GM12878 (cell line): ENCODE data around the gene BRWD1. TPM values are rescaled to one million over a fixed set of nuclear protein-coding genes. Genes with fewer than 3 reads are reported as not detected.

Experiments
- ATAC-seq: fragments of 200-7000 bp; cut with Tn5 transposase; 3 replicates; pipeline ENCODE4 v1.9.1; 2020; ENCODE audit warnings: mild to moderate bottlenecking, moderate library complexity
- BruUV-seq: library from RNA; stranded (reverse); fragments of 400-500 nt; replicated peaks from 2 replicates; lab custom pipeline; 2021; lab: Mats Ljungman, UMichigan
- CTCF ChIA-PET: fragments of 300-600 bp; sonication (Branson Sonifier 250); formaldehyde crosslinking; extraction: SDS; loops from one replicate; lab custom pipeline; 2021; ENCODE audit warnings: inconsistent platforms; lab: Yijun Ruan, JAX
- POLR2A ChIA-PET: fragments of 350-600 bp; formaldehyde crosslinking; extraction: SDS; loops from one replicate; lab custom pipeline; 2021; ENCODE audit warnings: inconsistent platforms; lab: Charles Lee
- RAD21 ChIA-PET: fragments of 300-600 bp; sonication (Branson Sonifier 250); formaldehyde crosslinking; loops from one replicate; lab custom pipeline; 2023; ENCODE audit warnings: antibody characterized with exemption; ENCODE audit not compliant: unreplicated experiment; lab: Charles Lee
- SMC1A ChIA-PET: fragments of 300-600 bp; sonication (Branson Sonifier 250); formaldehyde crosslinking; loops from one replicate; lab custom pipeline; 2023; ENCODE audit not compliant: unreplicated experiment, uncharacterized antibody; lab: Charles Lee
- DNase-seq: peaks from one replicate; pipeline ENCODE4 v3.0.0-alpha.2; 2011; ENCODE audit warnings: low read depth, low spot score
- FAIRE-seq: peaks from 3 replicates; lab custom pipeline; 2011; peaks lifted over from hg19 to GRCh38; lab: Jason Lieb, UNC
- H2AFZ ChIP-seq: 2 replicates; pipeline ENCODE4 v1.6.0; 2011; ENCODE audit warnings: low read depth, low read length, control low read depth; ENCODE audit not compliant: control insufficient read depth
- H3K27ac ChIP-seq: 2 replicates; pipeline ENCODE4 v1.5.1; 2011; ENCODE audit warnings: control low read depth; ENCODE audit not compliant: control insufficient read depth, insufficient read depth
- H3K27me3 ChIP-seq, 2 experiments: replicated peaks in 1 of 2; 2 replicates each; pipeline versions ENCODE4 v1.6.0 to v1.6.1; 2011; ENCODE audit warnings: low read length in 1 of 2; ENCODE audit not compliant: control insufficient read depth in 2 of 2, insufficient read depth in 2 of 2
- H3K36me3 ChIP-seq, 2 experiments: 2 replicates each; pipeline ENCODE4 v1.5.1; 2011; ENCODE audit warnings: low read length in 1 of 2; ENCODE audit not compliant: control insufficient read depth in 2 of 2, insufficient read depth in 2 of 2
- H3K4me1 ChIP-seq: 2 replicates; pipeline ENCODE4 v1.6.1; 2011; ENCODE audit warnings: mild to moderate bottlenecking, low read length, moderate library complexity, mixed read lengths; ENCODE audit not compliant: control insufficient read depth, insufficient read depth
- H3K4me2 ChIP-seq: 2 replicates; pipeline ENCODE4 v1.6.0; 2011; ENCODE audit warnings: control low read depth; ENCODE audit not compliant: control insufficient read depth, insufficient read depth
- H3K4me3 ChIP-seq: fragments of 200-600 bp; sonication (generic); 2 replicates; pipeline ENCODE4 v1.5.1; 2016
- H3K79me2 ChIP-seq: 2 replicates; pipeline ENCODE4 v1.6.0; 2011; ENCODE audit warnings: low read length; ENCODE audit not compliant: control insufficient read depth, insufficient read depth
- H3K9ac ChIP-seq: 2 replicates; pipeline ENCODE4 v1.8.0; 2011; ENCODE audit warnings: low read length, control low read depth, mixed read lengths; ENCODE audit not compliant: control insufficient read depth, insufficient read depth
- H3K9me3 ChIP-seq: replicated peaks from 3 replicates; pipeline ENCODE4 v1.5.1; 2011; ENCODE audit warnings: mild to moderate bottlenecking, low read length; ENCODE audit not compliant: control insufficient read depth, insufficient read depth
- H4K20me1 ChIP-seq: 2 replicates; pipeline ENCODE4 v1.6.0; 2011; ENCODE audit not compliant: control insufficient read depth, insufficient read depth
- BHLHE40 ChIP-seq, 2 experiments: fragments of 450-650 bp in 1 of 2; IDR thresholded peaks; 2 replicates each; pipeline ENCODE4 v1.6.1; 2011 to 2017; ENCODE audit warnings: low read depth in 2 of 2, borderline replicate concordance in 1 of 2, improper control_type of control experiment in 1 of 2, low read length in 1 of 2, mild to moderate bottlenecking in 1 of 2
- EGR1 ChIP-seq, 2 experiments: IDR thresholded peaks; 1 replicate in 1 of 2; 2 replicates in 1 of 2; pipeline ENCODE4 v1.6.1; 2011 to 2012; ENCODE audit warnings: low read depth in 2 of 2, low read length in 2 of 2, borderline replicate concordance in 1 of 2, mild to moderate bottlenecking in 1 of 2, moderate library complexity in 1 of 2
- HDAC2 ChIP-seq: fragments of 200-600 bp; sonication (generic); IDR thresholded peaks from 2 replicates; pipeline ENCODE4 v1.6.1; 2017
- IKZF2 ChIP-seq, 2 experiments: fragments of 450-650 bp; IDR thresholded peaks; 2 replicates each; pipeline ENCODE4 v1.6.1; 2017; ENCODE audit warnings: mild to moderate bottlenecking in 2 of 2, moderate library complexity in 2 of 2
- IRF3 ChIP-seq: fragments of 450-650 bp; IDR thresholded peaks from 2 replicates; pipeline ENCODE4 v1.6.1; 2014; ENCODE audit warnings: mild to moderate bottlenecking
- KAT2A ChIP-seq: conservative IDR thresholded peaks from 2 replicates; pipeline ENCODE4 v1.6.1; 2011; ENCODE audit warnings: low read depth, low read length; ENCODE audit not compliant: control insufficient read depth
- NBN ChIP-seq: fragments of 450-650 bp; IDR thresholded peaks from 2 replicates; pipeline ENCODE4 v1.6.1; 2016
- NFIC ChIP-seq: IDR thresholded peaks from 2 replicates; pipeline ENCODE4 v1.6.1; 2012; ENCODE audit warnings: low read depth, mild to moderate bottlenecking, inconsistent platforms, low read length, moderate library complexity
- NFYB ChIP-seq: IDR thresholded peaks from 2 replicates; pipeline ENCODE4 v1.6.1; 2011; ENCODE audit warnings: low read depth, mild to moderate bottlenecking, low read length, improper control_type of control experiment, moderate library complexity; ENCODE audit not compliant: insufficient read depth
- NRF1 ChIP-seq: conservative IDR thresholded peaks from 2 replicates; pipeline ENCODE4 v1.6.1; 2011; ENCODE audit warnings: mild to moderate bottlenecking, low read depth, low read length, improper control_type of control experiment
- RELA ChIP-seq: fragments of 450-650 bp; IDR thresholded peaks from 2 replicates; pipeline ENCODE4 v1.8.0; 2014; ENCODE audit warnings: borderline replicate concordance; ENCODE audit not compliant: partially characterized antibody
- SRF ChIP-seq, 2 experiments: IDR thresholded peaks; 2 replicates each; pipeline ENCODE4 v1.6.1; 2011; ENCODE audit warnings: low read depth in 2 of 2, low read length in 2 of 2, mild to moderate bottlenecking in 1 of 2, moderate library complexity in 1 of 2
- STAT3 ChIP-seq: IDR thresholded peaks from 2 replicates; pipeline ENCODE4 v1.6.1; 2011; ENCODE audit warnings: low read depth, low read length, improper control_type of control experiment
- USF1 ChIP-seq: IDR thresholded peaks from 2 replicates; pipeline ENCODE4 v1.6.1; 2011; ENCODE audit warnings: borderline replicate concordance, low read depth, mild to moderate bottlenecking, moderate library complexity, mixed read lengths, low read length; ENCODE audit not compliant: insufficient read depth; ENCODE audit errors: extremely low read length
- WGBS: methylation state at CpG from one replicate; pipeline ENCODE4 v1.1.6; 2016; ENCODE audit warnings: low lambda C conversion rate; ENCODE audit not compliant: insufficient replicate concordance, insufficient coverage; ENCODE audit errors: missing lambda C conversion rate; 5-methylcytosine and 5-hydroxymethylcytosine counted together
- in situ Hi-C: fragments of 300-500 bp; cut with MboI; formaldehyde crosslinking; loops from 9 replicates; pipeline ENCODE4 v1.14.3; 2018; ENCODE audit warnings: mixed read lengths
- intact Hi-C: fragments of 100-400 bp; cut with micrococcal nuclease; formaldehyde crosslinking; loops from one replicate; pipeline ENCODE4 v1.14.2; 2022; ENCODE audit not compliant: unreplicated experiment
- polyA plus RNA-seq, 11 experiments: library from polyadenylated mRNA; depleted of rRNA in 4 of 11; unstranded in 6 of 11; stranded (reverse) in 5 of 11; fragments of >200 nt; fragmentation: Nextera tagmentation in 4 of 11; fragmentation: Illumina TruSeq in 1 of 11; extraction: Ambion mirVana in 4 of 11; extraction: Trizol in 1 of 11; gene quantifications; 1 replicate in 1 of 11; 2 replicates in 10 of 11; pipeline versions ENCODE4 v1.2.1 to v1.2.3, GENCODE V29; 2011 to 2016; ENCODE audit warnings: inconsistent platforms in 2 of 11, missing spikeins in 2 of 11, low read depth in 1 of 11
- total RNA-seq, 4 experiments: library from RNA; depleted of rRNA in 3 of 4; stranded (reverse); fragments of >200 nt in 3 of 4; fragmentation: Illumina TruSeq in 1 of 4; extraction: Trizol in 1 of 4; gene quantifications; 2 replicates each; pipeline versions ENCODE4 v1.2.1 to v1.2.3, GENCODE V29; 2013 to 2021
- TF ChIP-seq, protein P1 (sequence below): IDR thresholded peaks from 2 replicates; pipeline ENCODE4 v1.6.1; 2011; ENCODE audit warnings: low read depth, low read length, improper control_type of control experiment, borderline replicate concordance

Gene BRWD1
- total and polyA plus RNA-seq, 10 of the 15 experiments (the other 5 are each of a cell fraction or from before 2014, with no cell fraction given) = 3.1 to 19.0 (median 13.5) TPM

DNA sequence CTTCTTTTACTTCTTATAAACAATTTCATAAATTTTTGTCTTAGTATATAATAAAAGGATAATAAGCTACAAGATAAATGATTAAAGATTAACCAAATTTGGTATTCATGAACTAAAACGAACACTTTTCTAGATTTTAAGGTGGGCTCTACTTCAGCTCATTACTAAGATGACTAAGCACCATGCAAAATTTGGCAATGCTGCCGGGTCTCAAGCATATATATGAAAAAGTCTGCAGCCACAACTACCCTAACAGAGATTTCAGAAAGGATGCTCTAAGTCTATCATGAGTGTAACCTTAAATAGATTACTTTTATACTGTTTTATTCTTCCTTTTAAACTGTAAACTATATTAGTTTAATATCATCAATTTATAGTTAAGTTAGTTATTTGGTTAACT lies 47.8 kb downstream of the BRWD1 start (continued):
- no peak for TF ChIP-seq NFYB
- TF ChIP-seq IKZF2 (IDR thresholded peaks at IDR 0.05) = no peak
- TF ChIP-seq NRF1 = no peak
- no peak for TF ChIP-seq BHLHE40 (IDR thresholded peaks at IDR 0.05; ENCODE audit: borderline replicate concordance in 1 of 2, low read depth in 2 of 2, low read length in 1 of 2)
- TF ChIP-seq RELA = no peak
- TF ChIP-seq STAT3 = no peak
- TF ChIP-seq NFIC = no peak
- TF ChIP-seq KAT2A = no peak

DNA sequence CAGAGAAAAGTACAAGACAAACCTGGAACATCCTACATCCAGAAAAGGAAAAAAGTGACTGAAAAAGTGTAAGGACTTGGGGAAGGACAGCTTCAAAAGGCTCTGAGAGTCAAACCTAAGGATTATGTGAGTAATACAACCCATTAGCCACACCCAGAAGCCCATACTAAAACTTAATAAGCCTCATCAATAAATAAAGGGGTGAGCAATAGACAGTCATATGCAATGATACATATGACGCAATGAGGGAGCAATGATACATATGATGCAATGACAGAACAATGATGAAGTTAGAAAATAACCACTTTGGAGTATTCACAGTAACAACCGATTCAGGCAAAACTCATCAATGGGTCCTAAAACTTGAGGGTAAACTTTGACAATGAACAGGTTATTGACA lies 50.1 kb downstream of the BRWD1 start:
- intact Hi-C loops = no loop called here
- no peak for ATAC-seq
- Histone ChIP-seq H3K4me2 (no peak overlapping the region), H3K27ac (no peak overlapping the region), H3K9me3 (no peaks in the 10 kb centered on the region), H3K36me3 (peaks cover 0 to 12% of the 10 kb centered on the region in 2 experiments; a peak in 2 of 4 replicates), H3K27me3 (no peaks in the 10 kb centered on the region), H3K9ac (no peak overlapping the region), H3K4me3 (no peak overlapping the region), H2AFZ (no peak overlapping the region), H3K79me2 (no peaks in the 10 kb centered on the region), H4K20me1 (no peaks in the 10 kb centered on the region), H3K4me1 (no peaks in the 10 kb centered on the region)
- WGBS = 100% methylated on average over 2 of the region's 2 CpGs
- no peak for DNase-seq
- in situ Hi-C loops = no loop called here
- SMC1A ChIA-PET = no interaction called here
- RAD21 ChIA-PET = no interaction called here
- POLR2A ChIA-PET = no interaction called here
- no TSS peak for BruUV-seq
- TF ChIP-seq IRF3 = no peak
- no peak for TF ChIP-seq USF1
- no peak for TF ChIP-seq SRF (IDR thresholded peaks at IDR 0.05; ENCODE audit: low read depth in 2 of 2, low read length in 2 of 2)
- TF ChIP-seq HDAC2 = no peak
- TF ChIP-seq, protein P1, sequence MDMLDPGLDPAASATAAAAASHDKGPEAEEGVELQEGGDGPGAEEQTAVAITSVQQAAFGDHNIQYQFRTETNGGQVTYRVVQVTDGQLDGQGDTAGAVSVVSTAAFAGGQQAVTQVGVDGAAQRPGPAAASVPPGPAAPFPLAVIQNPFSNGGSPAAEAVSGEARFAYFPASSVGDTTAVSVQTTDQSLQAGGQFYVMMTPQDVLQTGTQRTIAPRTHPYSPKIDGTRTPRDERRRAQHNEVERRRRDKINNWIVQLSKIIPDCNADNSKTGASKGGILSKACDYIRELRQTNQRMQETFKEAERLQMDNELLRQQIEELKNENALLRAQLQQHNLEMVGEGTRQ = no peak
- no peak for TF ChIP-seq NBN
- no peak for TF ChIP-seq EGR1 (IDR thresholded peaks at IDR 0.05; ENCODE audit: borderline replicate concordance in 1 of 2, low read depth in 2 of 2, low read length in 2 of 2)
- CTCF ChIA-PET = no interaction called here
- FAIRE-seq = no peak
